HG03442 (cell line): Measurements from ENCODE around the gene NAV1.

Experiments used
- ATAC-seq: cut with Tn5 transposase; IDR thresholded peaks from one replicate; pipeline ENCODE4 v1.9.1; 2021; ENCODE audit warnings: mild to moderate bottlenecking, moderate library complexity; ENCODE audit not compliant: unreplicated experiment

Gene NAV1

DNA sequence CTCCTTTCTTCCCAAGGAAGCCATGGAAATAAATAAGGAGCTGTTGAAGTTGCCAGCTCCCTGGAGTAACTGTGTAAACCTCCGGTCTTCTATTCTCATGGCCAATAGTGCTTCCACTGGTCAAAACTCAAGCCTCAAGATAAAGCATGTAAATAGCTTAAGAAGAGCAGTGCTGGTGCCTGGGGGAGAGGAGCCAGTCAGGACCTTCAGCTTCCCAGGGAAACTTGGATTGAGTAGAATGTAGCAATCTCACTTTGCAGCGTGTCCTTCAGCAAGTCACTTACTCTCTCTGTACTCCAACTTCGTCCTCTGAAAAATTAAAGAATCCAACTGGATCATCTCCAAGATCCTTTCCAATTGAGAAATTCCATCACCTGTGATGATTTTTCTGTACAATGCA is 44.7 kb downstream of the NAV1 start:
- ATAC-seq, result no peak

DNA sequence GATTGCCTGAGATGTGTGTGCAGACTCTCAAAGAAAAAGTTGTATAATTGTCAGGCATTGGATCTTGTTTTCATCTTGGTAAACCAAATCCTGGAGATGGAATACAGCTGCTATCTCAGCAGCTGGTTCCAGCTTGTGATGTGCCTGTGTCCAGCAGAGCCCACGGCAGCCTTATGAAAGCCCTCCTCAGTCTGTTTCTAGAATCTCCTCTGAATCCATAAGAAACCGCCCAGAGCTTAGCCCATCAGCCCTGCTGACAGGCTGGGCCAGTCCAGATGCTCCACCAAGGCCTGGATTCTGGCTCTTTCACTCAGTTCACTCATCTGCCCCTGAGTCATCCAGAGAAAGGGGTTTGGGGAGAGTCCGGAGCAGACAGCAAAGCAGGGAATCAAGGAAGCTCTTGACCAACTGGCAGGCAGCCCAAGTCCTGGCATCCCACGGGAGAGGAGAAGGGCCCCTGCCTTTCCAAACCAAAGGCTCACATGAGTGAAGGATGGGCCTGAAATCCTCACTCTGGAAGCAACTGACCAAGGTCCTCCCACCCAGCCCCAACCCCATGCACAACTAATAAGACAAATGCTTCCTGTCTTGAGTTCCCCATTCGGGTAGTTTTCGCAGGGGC is 45.7 kb downstream of the NAV1 start:
- ATAC-seq, result no peak

DNA sequence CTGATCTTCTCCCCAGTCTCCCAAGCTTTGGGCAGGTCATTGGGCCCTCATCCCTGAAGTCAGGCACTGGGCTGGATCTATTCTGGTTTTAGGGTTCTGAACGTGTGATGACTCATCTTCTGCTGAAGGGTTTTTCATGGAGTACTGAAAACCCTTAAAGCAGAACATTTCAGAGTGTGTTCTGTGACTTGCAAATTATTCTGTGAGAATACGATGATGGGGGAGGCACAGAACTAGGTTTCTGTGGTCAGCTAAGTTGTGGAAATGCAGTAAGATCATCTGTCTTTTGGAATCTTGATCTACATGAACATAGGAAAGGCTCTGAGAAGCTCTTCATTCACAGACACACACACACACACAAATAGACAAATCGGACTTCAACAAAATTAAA is 46.2 kb downstream of the NAV1 start:
- ATAC-seq, result no peak

DNA sequence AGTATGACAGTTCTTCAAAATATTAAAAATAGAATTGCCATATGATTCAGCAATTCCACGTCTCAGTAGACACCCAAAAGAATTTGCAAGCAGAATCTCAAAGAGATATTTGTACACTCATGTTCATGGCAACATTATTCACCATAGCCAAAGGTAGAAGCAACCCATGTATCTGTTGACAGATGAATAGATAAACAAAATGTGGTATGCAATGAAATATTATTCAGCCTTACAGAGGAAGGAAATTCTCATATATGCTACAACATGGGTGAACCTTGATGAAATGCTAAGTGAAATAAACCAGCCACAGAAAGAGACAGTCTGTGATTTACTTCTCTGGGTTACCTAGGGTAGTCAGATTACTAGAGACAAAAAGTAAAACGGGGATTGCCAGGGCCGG is 47.0 kb downstream of the NAV1 start:
- ATAC-seq, result no peak

DNA sequence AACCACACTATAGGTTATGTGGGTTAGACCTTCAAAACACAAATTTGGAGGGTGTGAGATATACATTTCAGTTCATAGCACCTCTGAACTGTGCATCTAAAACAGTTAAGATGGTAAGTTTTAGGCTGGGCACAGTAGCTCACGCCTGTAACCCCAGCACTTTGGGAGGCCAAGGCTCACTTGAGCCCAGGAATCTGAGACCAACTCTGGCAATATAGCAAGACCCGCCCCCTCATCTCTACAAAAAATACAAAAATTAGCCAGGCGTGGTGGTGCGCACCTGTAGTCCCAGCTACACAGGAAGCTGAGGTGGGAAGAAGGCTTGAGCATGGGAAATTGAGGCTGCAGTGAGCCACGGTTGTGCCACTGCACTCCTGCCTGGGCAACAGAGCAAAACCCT is 47.9 kb downstream of the NAV1 start:
- ATAC-seq, result no peak

DNA sequence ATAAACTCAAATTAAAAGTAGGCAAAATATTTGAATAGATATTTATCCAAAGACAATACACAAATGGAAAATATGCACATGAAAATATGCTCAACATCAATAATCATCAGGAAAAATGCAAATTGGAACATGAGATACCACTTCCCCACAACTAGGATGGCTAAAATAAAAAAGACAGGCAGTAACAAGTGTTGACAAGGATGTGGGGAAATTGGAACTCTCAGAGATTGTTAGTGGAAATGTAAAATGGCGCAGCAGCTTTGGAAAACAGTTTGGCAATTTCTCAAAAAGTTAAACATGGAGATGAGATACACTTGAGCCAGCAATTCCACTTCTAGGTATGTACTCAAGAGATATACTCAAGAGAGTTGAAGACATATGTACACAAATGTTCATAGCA is 48.8 kb downstream of the NAV1 start:
- no peak for ATAC-seq
